Stimulated activated CD4-positive, alpha-beta T cell treated with anti-CD3 and anti-CD28 coated beads, TNF-alpha, amount 100 ng/mL, for 1 hour (primary cell): ENCODE results near the gene IGDCC3.

Experiments used
- DNase-seq, 3 donors: peaks; one replicate each; pipeline ENCODE4 v3.0.0-alpha.2; 2020; ENCODE audit warnings: low read depth in 3 of 3, low spot score in 1 of 3

The IGDCC3 gene

GRCh38 chr15:65298731-65299130 lies 79.1 kb downstream of the IGDCC3 start:
- no peak for DNase-seq

DNA sequence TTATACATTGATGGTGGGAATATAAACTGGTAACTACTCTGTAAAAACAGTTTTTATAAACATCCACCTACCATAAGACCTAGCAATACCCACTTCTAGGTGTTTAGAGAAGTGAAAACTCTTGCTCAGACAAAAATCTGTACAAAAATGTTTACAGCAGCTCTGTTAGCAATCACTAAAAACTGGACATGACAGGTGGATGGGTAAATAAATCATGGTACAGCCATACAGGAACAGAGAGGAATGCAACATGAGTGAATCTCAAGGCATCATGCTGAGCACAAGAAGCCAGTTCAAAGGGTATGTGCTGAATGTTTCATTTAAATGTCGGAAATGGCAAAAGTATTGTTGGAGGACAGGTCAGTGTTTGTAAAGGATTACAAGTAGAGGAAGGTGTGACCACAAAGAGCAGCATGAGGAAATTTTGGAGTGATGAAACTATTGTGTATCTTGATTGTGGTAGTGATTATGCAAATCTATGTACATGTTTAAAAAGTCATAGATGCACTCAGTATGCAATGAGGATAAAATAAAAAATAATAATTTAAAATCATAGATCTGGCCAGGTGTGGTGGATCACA lies 84.8 kb downstream of the IGDCC3 start:
- no peak for DNase-seq

DNA sequence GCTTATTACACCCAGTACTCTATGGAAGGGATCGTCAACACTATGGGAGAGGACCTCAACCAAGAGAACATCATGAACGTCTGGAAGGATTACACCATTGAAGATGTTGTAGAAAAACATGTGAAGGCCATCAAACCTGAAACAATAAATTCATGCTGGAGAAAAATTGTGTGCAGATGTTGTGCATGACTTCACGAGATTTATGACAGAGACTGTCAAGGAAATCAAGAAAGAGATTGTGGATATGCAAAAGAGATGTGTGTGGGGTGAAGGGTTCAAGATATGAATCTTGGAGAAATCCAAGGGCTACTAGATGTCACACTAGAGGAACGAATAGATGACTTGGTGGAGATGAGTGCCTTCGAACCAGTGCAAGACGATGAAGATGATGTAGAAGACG lies 87.6 kb downstream of the IGDCC3 start:
- DNase-seq: no peak

DNA sequence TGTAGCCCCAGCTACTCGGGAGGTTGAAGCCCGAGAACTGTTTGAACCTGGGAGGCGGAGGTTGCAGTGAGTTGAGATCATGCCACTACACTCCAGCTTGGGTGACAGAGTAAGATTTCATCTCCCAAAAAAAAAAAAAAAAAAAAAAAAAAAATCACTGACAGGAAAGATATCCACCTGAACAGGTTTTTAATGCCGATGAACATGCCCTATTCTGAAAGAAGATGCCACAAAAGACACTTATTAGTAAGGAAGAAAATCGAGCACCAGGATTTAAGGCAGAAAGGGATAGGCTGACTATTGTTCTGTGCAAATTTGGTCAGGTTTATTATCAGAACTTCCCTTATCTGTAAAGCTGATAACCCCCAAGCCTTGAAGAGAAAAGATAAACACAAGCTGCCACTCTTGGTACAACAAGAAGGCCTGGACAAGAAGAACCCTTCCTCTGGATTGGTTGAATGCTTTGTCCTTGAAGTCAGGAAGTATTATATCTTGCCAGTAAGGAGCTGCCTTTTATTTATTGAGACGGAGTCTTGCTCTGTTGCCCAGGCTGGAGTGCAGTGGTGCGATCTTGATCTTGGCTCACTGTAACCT lies 88.4 kb downstream of the IGDCC3 start:
- no peak for DNase-seq

GRCh38 chr15:65287520-65287855 lies 90.3 kb downstream of the IGDCC3 start:
- DNase-seq: no peak

DNA sequence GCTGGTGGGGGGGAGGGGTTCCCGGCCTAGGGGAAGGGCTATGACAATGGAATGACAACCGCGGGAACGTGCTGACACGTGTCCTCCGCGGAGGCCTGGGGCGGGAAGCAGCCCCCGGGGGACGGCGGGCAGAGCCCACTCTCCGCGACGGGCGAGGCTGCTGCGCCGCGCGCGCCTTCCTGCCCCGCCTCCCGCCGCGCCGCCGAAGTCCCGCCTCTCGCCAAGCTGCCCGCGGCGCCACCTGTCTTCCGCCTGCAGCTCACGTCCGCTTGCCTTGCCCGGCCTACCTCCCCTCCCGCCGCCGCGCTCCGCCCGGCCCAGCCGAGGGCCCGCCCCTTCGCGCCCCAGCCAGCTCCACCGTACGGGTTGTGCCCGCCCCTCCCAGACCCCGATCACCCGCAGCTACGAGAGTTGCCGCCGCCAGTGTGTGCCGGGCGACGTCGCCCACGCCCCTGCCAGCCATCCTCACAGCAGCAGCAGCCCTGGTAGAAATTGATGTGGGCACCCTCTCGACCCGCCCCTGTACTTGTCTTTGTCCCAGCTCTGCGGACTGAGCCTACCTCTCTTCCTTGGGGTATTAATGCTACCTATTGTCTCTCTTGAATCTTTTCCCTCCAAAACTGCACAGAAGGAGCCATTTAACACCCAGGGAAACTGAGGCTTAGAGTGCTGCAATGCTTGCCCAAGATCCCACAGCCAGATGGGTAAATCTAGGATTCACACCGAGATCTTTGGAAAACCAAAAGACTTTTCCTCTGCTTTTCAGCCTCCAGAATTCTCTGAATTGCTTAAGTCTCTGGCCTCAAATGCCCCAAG lies 90.9 kb downstream of the IGDCC3 start, which contains the start of gene PARP16:
TSS of gene PARP16 (minus strand) at position 180 of the 816 bp plus-strand sequence. CDS start 457 bp downstream, outside the sequence.
- DNase-seq: peak; percentile 72 to 87 (median 85)

DNA sequence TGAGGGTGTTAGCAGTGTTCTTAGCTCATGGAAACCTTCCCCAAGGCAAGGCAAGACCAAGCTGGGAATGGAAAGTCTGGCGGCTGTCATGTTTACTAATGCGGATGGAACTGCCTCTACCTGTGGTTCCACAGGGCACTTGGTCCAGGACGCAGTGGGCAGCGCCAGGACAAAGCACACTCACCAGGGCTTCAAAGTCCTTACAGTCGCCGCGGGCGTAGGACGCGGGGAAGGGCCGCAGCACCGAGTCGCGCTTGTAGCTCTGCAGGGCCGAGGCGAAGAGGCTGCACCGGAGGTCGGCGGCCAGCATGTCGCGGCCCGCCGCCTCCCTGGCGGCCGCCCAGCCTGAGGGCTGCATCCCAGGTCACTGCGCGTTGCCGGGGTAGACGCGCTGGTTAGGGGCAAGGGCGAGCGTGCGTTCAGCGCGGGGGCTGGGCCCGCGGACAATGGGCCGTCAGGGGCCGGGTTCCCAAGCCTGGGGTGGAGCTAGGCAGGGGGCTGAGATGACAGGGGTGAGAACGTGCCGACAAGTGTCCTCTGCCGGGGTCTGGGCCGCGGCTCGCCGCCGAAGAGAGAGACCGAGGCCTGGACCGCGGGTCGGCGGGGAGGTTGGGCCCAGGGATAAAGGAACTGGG lies 91.6 kb downstream of the IGDCC3 start:
- no peak for DNase-seq

GRCh38 chr15:65285291-65286068 lies 92.3 kb downstream of the IGDCC3 start:
- no peak for DNase-seq

- no peak for DNase-seq
Measured at GRCh38 chr15:65278480-65278879, 99.3 kb downstream of the IGDCC3 start.
